Measurements from ENCODE around the gene PDE6A.
A peak's percentile ranks its signal among the peaks of the same experiment; 100 is the strongest.

PDE6A gene

GRCh38 chr5:149961186-149961685, 16.6 kb upstream of the PDE6A start:
- no peak for DNase-seq (ENCODE audit: low spot score)
- no peak for TF ChIP-seq CTCF (IDR thresholded peaks at IDR 0.05)
- Histone ChIP-seq H3K4me3 (peak overlapping the region; percentile 88), H3K27ac (peak overlapping the region; percentile 83 to 91)

GRCh38 chr5:149960272-149961185, 15.9 kb upstream of the PDE6A start, which contains the start of gene SLC26A2:
TSS of gene SLC26A2 (plus strand) at chr5:149960758. CDS start at chr5:149977653, 16,895 bp downstream.
- Histone ChIP-seq H3K4me3 (peak within 1 kb of the TSS; percentile 88), H3K27ac (peak within 1 kb of the TSS; percentile 83 to 91)
- peak; percentile 99 for DNase-seq (ENCODE audit: low spot score)
- TF ChIP-seq CTCF (IDR thresholded peaks at IDR 0.05), result no peak

- peak overlapping the region; percentile 88 for H3K4me3 ChIP-seq
- no peak for DNase-seq (ENCODE audit: low spot score)
- no peak for TF ChIP-seq CTCF (IDR thresholded peaks at IDR 0.05)
- peak overlapping the region; percentile 83 to 91 for H3K27ac ChIP-seq
These were observed 15.0 kb upstream of the PDE6A start for GRCh38 chr5:149959406-149960236.

- no peak for TF ChIP-seq CTCF (IDR thresholded peaks at IDR 0.05)
- no peak for DNase-seq (ENCODE audit: low spot score)
- Histone ChIP-seq H3K4me3 (no peak overlapping the region), H3K27ac (no peak overlapping the region)
These were observed 13.3 kb upstream of the PDE6A start for GRCh38 chr5:149957855-149958254.

GRCh38 chr5:149956685-149957084, 12.1 kb upstream of the PDE6A start:
- Histone ChIP-seq H3K27ac (no peak overlapping the region), H3K4me3 (no peak overlapping the region)
- TF ChIP-seq CTCF (IDR thresholded peaks at IDR 0.05), result no peak
- no peak for DNase-seq (ENCODE audit: low spot score)

GRCh38 chr5:149954798-149955197, 10.2 kb upstream of the PDE6A start:
- no peak for TF ChIP-seq CTCF (IDR thresholded peaks at IDR 0.05)

More at GRCh38 chr5:149954798-149955197, 10.2 kb upstream of the PDE6A start:
- Histone ChIP-seq H3K4me3 (no peak overlapping the region), H3K27ac (no peak overlapping the region)
- no peak for DNase-seq (ENCODE audit: low spot score)
